Neural cell (in vitro differentiated cells): Measurements from ENCODE around the gene PPP2CA.

Experiments used
- EP300 ChIP-seq: fragments of 450-650 bp; conservative IDR thresholded peaks from 2 replicates; pipeline ENCODE4 v1.6.1; 2014; ENCODE audit warnings: antibody characterized with exemption, mild to moderate bottlenecking, moderate library complexity; ENCODE audit not compliant: poor library complexity, severe bottlenecking
- EZH2 ChIP-seq: fragments of 200-600, 300-800 bp; shearing (Covaris generic), sonication (generic); IDR thresholded peaks from 2 replicates; pipeline ENCODE4 v1.6.1; 2014; ENCODE audit warnings: antibody characterized with exemption, low read length, borderline replicate concordance, mild to moderate bottlenecking; ENCODE audit not compliant: insufficient read depth, poor library complexity, severe bottlenecking
- MXI1 ChIP-seq: fragments of 450-650 bp; conservative IDR thresholded peaks from 2 replicates; pipeline ENCODE4 v1.6.1; 2014; ENCODE audit warnings: antibody characterized with exemption, mild to moderate bottlenecking; ENCODE audit not compliant: poor library complexity, severe bottlenecking
- POLR2AphosphoS5 ChIP-seq: IDR thresholded peaks from 2 replicates; pipeline ENCODE4 v1.6.1; 2012
- RAD21 ChIP-seq: fragments of 450-650 bp; conservative IDR thresholded peaks from 2 replicates; pipeline ENCODE4 v1.6.1; 2014; ENCODE audit warnings: antibody characterized with exemption, mild to moderate bottlenecking, moderate library complexity
- REST ChIP-seq: IDR thresholded peaks from 2 replicates; pipeline ENCODE4 v1.6.1; 2012; ENCODE audit warnings: borderline replicate concordance
- SMC3 ChIP-seq: fragments of 450-650 bp; conservative IDR thresholded peaks from 2 replicates; pipeline ENCODE4 v1.6.1; 2014; ENCODE audit warnings: antibody characterized with exemption, mild to moderate bottlenecking, moderate library complexity; ENCODE audit not compliant: poor library complexity
- TAF1 ChIP-seq: IDR thresholded peaks from 2 replicates; pipeline ENCODE4 v1.6.1; 2012; ENCODE audit warnings: low read depth
- TF ChIP-seq, protein P1 (sequence below): fragments of 450-650 bp; IDR thresholded peaks from 2 replicates; pipeline ENCODE4 v1.5.1; 2014; ENCODE audit warnings: antibody characterized with exemption, mild to moderate bottlenecking, moderate library complexity; ENCODE audit not compliant: poor library complexity, severe bottlenecking

GRCh38 chr5:134242146-134242545, 16.3 kb upstream of the PPP2CA start:
- TF ChIP-seq, protein P1, sequence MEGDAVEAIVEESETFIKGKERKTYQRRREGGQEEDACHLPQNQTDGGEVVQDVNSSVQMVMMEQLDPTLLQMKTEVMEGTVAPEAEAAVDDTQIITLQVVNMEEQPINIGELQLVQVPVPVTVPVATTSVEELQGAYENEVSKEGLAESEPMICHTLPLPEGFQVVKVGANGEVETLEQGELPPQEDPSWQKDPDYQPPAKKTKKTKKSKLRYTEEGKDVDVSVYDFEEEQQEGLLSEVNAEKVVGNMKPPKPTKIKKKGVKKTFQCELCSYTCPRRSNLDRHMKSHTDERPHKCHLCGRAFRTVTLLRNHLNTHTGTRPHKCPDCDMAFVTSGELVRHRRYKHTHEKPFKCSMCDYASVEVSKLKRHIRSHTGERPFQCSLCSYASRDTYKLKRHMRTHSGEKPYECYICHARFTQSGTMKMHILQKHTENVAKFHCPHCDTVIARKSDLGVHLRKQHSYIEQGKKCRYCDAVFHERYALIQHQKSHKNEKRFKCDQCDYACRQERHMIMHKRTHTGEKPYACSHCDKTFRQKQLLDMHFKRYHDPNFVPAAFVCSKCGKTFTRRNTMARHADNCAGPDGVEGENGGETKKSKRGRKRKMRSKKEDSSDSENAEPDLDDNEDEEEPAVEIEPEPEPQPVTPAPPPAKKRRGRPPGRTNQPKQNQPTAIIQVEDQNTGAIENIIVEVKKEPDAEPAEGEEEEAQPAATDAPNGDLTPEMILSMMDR: no peak
- no peak for TF ChIP-seq POLR2AphosphoS5
- TF ChIP-seq SMC3: no peak
- no peak for TF ChIP-seq TAF1
- TF ChIP-seq REST: no peak
- TF ChIP-seq EZH2: no peak
- TF ChIP-seq EP300: no peak
- no peak for TF ChIP-seq RAD21
- no peak for TF ChIP-seq MXI1
